NCI-H82 (cell line): ENCODE results near the gene SLC25A23.

ENCODE experiments used
- DNase-seq: peaks from one replicate; lab custom pipeline; 2025; lab: John Stamatoyannopoulos, UW

The SLC25A23 gene

DNA sequence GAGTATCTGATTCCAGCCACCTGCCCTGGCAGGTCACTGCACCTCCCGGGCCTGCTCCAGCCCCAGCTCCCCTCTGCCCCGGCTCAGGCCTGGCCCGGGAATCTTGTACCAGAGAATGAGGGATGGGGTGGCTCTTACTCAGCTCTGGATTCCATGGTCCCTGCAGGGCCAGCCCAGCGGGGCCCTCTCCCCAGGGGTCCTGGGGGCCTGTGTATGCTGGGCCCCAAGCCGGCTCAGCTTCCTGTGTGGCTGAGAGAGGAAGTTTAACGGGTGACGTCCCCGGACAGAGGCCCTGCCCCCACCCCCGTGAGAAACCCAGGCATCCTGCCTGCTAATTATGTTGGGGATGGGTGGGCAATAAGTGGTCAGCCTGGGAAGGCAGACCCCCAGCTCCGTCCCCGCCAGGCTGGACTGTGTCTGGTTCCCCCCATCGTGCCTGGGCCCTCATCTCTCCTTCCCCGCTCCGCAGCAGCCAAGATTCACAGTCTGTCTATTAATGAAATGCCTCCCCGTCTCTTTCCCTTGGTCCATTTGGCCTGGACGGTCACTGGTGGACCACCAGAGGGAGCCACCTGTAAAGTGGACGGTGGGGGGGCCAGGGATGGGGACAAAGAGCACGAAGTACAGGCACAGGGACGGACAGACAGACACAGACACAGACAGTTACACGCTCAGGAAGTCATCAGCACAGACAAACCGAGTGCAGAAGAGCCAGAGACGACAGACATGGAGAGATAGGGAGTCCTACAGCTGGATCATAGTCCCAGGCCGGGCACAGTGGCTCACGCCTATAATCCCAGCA is 22.1 kb upstream of the SLC25A23 start, which contains the start of gene DENND1C:
Gene DENND1C (minus strand): TSS at position 247 of the 802 bp plus-strand sequence. CDS start 92 bp downstream, at position 155.
- peak; percentile 29 for DNase-seq

DNA sequence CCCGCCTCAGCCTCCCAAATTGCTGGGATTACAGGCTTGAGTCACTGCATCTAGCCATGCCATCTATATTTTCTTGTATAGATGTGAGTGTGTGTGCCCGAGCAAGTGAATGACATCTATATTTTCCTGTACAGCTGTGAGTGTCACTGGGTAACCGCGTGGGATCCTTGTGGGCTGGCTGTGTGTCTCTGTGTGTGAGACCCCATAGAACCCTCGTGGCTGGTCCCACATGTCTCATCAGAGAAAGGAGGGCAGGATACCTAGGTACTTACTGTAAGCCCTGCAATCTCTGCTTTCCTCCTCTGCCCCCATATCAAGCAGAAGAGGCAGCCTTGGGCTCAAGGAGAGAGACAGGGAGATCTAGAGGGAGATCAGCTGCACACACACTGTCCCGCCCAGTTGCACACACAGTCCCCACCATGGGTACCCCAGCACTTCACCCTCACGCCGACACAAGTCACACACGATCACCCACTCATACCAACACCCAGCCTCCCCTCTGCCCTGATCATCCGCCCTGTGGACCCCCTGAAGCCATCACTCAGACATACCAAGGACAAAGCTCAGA is 21.3 kb upstream of the SLC25A23 start:
- DNase-seq: no peak

DNA sequence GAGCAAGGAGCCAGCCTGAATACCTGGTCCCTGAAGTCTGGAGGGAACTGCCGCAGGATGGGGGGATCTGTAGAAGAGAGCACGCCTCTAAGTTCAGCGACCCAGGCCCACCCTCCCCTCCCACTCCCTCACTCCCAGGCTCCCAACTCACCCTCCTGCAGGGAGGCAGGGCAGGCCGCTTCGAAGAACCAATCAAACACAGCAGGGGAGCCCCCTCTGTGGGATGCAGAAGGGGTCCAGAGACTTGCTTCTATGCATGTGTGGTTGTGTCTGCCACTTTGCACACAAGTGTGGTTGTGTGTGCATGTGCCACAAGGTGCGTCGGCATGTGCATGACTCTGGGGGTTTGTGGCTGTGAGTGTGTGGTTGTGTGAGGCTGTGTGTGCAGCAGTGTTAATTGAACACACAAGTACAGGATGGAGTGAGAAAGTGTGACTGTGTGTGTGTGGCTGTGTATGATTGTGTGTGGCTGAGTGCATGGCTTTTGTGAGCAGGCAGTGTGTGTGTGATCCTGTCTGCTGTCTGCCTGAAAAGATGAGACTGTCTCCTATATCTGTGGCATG is 20.3 kb upstream of the SLC25A23 start:
- DNase-seq: no peak

DNA sequence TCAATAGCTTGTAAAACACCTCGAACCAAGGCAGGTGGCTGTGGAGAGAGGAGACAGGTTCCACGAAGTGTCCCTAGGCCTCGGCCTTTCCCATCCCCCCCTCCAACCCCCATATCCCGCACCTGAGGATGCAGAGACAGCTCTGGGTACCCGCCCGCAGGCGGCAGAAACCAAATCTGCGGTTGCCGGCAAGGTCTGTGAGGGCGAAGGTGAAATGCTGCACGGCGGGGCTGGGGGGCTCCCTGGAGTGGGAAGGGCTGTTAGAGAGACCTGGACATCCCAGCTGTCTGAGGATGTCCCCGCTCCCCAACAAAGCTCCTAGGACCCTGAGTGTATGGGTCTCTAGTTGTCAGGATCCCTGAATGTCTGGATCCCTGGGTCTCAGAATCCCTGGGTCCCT is 19.2 kb upstream of the SLC25A23 start:
- no peak for DNase-seq

DNA sequence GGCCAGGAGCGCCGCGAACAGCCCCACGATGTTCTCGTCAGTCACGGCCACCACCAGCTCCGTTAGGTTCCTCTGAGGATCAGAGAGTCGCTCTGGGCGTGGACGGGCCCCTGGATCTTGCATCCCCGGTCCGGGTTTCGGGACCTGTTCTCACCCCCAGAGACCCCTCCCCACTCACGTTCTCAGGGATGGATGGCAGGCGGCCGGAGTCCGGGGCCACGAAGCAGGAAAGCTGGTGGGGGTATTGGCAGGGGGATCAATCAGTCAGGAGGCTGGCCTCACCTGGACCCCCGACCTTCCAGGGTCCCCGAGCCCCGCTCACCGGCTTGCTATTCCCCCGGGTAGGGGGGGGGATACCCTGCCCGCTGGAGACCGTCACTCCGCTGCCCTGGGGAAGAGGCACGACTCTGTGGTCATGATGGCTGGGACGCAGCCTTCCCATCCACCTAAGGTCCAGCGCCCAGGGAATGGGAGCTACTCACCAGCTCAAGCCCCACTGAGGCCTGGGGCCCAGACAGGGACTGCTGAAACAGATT is 17.4 kb upstream of the SLC25A23 start:
- DNase-seq: no peak

GRCh38 chr19:6476155-6476895 is 16.7 kb upstream of the SLC25A23 start:
- DNase-seq: peak; percentile 93

DNA sequence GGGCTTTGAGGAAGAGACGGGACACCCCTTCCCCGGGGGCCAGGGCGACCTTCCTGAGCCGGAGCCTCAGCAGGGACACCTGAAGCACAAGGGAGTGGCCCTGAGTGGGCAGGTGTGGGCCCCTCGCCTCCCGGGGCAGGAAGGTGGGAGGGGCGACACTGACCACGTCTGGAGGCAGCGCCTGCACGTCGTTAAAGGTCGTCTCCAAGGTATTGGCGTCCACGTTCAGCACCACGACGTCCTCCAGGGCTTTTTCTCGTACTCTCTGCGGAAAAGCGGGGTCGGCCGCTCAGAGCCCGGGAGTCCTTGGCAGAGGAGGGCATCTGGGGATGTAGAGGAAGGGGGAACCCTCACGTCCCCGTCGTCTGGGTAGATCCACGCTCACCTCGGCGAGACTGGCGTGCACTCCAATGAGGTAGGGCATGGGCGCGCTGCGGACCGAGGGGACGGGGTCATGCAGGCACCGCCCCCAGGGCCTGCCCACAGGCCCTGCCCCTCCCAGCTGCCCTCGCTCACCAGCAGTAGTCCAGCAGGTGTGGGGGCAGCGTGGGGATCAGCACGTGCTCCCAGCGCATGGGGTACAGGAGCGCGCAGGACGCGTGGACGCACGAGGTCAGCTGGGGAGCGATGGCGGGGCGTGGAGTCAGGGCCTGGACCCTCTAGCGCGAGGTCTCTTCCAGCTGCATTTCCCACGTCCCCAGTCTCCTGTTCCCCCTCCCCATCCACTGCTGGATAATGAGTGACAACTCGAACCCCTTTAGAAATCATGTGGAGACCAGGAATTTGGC is 15.9 kb upstream of the SLC25A23 start:
- no peak for DNase-seq

DNA sequence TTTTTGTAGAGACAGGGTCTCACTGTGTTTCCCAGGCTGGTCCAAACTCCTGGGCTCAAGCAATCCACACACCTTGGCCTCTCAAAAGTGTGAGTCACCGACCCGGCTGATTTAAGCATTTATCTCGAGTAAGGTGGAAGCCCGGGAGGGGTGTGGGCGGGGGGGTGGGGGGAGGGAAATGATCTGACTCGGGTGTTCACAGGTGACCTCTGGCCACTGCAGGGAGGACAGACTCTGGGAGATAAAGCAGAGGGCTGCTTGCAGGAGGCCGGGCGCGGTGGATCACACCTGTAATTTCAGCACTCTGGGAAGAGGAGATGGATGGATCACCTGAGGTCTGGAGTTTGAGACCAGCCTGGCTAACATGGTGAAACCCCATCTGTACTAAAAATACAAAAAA is 14.1 kb upstream of the SLC25A23 start:
- DNase-seq: no peak

GRCh38 chr19:6472713-6473112 is 13.1 kb upstream of the SLC25A23 start:
- DNase-seq: no peak

DNA sequence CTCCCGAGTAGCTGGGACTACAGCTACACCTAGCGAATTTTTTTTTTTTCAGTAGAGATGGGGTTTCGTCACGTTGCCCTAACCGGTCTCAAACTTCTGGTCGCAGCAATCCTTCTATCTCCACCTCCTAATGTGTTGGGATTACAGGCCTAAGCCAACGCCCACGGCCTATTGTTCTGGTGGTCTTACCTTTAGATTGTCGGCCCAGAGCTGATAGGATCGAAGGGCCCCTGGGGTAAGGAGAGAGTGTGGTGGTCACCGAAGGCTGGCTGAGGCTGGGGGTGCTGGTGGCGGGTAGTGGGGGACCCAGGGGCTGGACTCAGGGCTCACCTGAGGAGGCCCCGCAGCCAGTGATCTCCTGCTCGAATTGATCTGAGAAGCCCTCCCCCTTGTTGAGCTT is 11.5 kb upstream of the SLC25A23 start:
- no peak for DNase-seq

GRCh38 chr19:6470173-6470572 is 10.6 kb upstream of the SLC25A23 start:
- no peak for DNase-seq

DNA sequence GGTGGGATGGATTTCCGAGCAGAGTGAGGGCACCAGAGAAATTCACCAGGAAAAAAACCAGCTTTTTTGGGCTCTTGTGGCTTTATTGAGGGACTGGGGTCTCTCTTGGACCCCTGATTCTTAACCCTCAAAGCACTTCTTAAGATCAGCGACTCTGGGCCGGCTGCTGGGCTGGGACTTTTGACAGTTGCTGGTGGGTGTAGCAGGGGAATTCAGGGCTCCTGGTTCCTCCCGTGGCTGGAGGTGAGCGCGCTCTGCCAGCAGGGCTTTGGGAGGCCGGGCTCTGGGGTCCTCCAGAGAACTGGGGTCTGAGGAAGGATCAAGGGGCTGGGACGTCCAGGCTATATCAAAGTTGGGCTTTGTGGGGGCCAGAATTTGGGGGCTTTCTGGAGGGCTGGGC is 7.8 kb upstream of the SLC25A23 start:
- DNase-seq: no peak

- DNase-seq: no peak
Measured at GRCh38 chr19:6466526-6467248, 7.1 kb upstream of the SLC25A23 start.

DNA sequence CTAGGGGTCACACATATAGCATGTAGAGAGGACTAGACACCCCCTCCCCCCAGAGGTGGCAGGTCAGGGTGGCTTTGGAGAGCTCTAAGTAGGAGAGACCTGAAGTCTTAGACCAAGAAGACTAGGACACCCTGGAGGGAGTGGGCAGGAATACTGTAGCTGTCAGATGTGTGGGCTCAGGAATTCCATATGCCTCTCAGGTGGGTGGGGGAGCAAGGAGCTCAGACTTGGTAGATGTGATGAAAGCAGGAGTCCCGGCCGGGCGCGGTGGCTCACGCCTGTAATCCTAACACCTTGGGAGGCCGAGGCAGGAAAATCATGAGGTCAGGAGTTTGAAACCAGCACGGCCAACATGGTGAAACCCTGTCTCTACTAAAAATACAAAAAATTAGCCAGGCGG is 6.1 kb upstream of the SLC25A23 start:
- no peak for DNase-seq

DNA sequence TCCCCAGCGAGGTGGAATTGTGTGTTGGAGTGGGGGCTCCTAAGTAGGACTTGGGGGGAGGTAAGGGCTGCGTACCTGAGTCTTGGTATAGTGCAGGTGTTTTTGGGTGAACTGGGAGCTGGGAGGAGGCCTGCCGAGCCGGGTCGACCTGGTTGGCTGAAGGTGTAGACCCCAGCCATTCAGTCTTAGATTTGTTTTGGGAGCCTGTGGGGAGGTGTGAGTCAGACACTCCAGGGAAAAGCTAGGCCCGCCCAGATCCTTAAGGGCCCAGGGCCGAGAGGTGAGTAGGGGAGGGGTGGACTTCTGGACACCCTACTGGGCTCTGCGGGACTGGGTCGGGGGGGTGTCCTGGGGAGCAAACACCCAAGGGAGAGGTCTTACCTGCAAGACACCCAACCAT is 5.4 kb upstream of the SLC25A23 start:
- no peak for DNase-seq

DNA sequence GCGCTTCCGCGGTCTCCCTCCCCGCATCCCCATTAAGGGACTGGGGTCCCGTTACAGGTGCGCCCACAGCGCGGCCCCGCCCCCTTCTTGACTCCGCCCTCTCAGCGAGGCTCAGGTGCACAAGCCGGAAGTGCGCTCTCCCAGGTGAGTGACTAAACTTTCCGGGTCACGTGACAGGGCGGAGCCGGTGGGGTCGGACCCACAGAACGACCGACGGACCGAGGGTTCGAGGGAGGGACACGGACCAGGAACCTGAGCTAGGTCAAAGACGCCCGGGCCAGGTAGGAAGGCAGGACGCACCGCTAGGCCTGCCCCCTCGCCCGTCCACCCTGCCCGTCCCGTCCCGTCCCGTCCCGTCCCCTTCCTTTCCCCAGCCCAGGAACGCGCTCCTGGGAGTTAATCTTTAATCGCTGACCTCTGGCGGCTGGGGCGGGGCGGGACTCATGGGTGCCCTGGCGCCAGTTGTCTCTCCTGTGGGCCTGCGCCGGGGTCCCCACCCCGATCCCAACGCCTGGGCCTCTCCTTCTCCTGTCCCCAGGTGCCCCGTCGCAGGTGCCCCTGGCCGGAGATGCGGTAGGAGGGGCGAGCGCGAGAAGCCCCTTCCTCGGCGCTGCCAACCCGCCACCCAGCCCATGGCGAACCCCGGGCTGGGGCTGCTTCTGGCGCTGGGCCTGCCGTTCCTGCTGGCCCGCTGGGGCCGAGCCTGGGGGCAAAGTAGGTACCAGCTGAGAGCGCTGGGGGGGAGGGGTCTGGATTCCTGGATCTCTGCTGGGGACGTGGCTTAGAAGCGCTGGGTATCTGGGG is 4.7 kb upstream of the SLC25A23 start, which contains the start of gene CRB3:
Gene CRB3 (plus strand): TSS at position 202 of the 804 bp plus-strand sequence. CDS start 431 bp downstream, at position 633.
- no peak for DNase-seq

DNA sequence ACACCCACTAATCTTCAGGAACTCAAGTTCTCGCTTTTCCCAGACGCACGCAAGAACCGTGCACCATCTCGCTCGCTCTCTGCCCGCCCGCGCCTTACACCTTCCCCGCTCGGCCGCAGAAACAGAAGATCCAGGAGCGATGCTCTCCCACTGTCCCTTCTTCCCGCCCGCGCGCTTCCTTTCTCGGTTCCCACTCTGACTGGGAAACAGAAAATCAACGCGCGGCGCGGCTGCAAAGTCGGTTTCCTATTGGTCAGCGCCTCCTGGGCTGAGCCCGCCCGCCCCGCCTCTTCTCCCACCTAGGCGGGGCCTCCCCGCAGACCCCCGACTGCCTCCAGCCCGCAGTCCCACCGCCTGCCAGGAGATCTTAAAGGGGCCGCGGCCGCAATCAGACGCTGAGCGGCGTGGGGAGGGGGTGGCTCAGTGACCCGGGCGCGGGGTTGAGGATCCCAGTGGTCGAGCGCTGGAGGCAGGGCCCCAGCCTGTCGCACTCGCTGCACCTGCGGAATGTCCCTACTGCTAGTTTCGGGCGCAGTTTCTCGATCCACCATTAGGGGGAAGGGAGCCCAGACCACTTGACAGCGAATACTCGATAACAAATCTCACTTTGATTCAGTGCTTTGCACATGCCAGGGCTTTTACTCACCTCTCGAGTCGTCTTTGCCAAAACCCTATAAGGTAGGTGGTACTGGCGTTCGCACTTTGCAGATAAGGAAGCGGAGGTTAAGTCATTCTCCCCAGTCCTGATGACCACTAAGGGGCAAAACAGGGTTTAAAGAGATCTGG is 700 bp upstream of the SLC25A23 start:
- DNase-seq: peak; percentile 98

- DNase-seq: no peak
Measured at GRCh38 chr19:6458695-6459261, 814 bp downstream of the SLC25A23 start.
